Neural cell (in vitro differentiated cells): Measurements from ENCODE around the gene LDLRAD4. TPM values are rescaled to one million over a fixed set of nuclear protein-coding genes. Genes with fewer than 3 reads are reported as not detected.

Experiments
- H2AFZ ChIP-seq: fragments of 200-600, 300-800 bp; sonication (generic), shearing (Covaris generic); 2 replicates; pipeline ENCODE4 v1.6.0; 2014; ENCODE audit warnings: low read depth, mild to moderate bottlenecking, antibody characterized with exemption, low read length, moderate library complexity
- H3F3A ChIP-seq: fragments of 200-600 bp; shearing (Covaris generic); 2 replicates; pipeline ENCODE4 v1.6.1; 2016; ENCODE audit warnings: mild to moderate bottlenecking, moderate library complexity, mixed read lengths, antibody characterized with exemption, low read length; ENCODE audit not compliant: insufficient read depth, poor library complexity, severe bottlenecking
- H3K27ac ChIP-seq: fragments of 200-600, 300-800 bp; sonication (generic), shearing (Covaris generic); 2 replicates; pipeline ENCODE4 v1.5.1; 2014; ENCODE audit warnings: mild to moderate bottlenecking, low read length, moderate library complexity
- H3K27me3 ChIP-seq: fragments of 300-800, 200-600 bp; sonication (generic), shearing (Covaris generic); 2 replicates; pipeline ENCODE4 v1.6.0; 2014; ENCODE audit warnings: mild to moderate bottlenecking, low read depth, low read length, moderate library complexity; ENCODE audit not compliant: insufficient read depth
- H3K36me3 ChIP-seq: fragments of 300-800, 200-600 bp; sonication (generic), shearing (Covaris generic); 2 replicates; pipeline ENCODE4 v1.5.1; 2014; ENCODE audit warnings: mild to moderate bottlenecking, antibody characterized with exemption, low read length, moderate library complexity; ENCODE audit not compliant: insufficient read depth
- H3K4me2 ChIP-seq: fragments of 300-800, 200-600 bp; sonication (generic), shearing (Covaris generic); 2 replicates; pipeline ENCODE4 v1.6.0; 2014; ENCODE audit warnings: mild to moderate bottlenecking, low read length
- H3K4me3 ChIP-seq: fragments of 300-800, 200-600 bp; sonication (generic), shearing (Covaris generic); 2 replicates; pipeline ENCODE4 v1.5.1; 2014; ENCODE audit warnings: mild to moderate bottlenecking, low read length, moderate library complexity
- H3K79me2 ChIP-seq: fragments of 200-600 bp; shearing (Covaris generic); replicated peaks from 2 replicates; pipeline ENCODE4 v1.6.0; 2014; ENCODE audit warnings: mild to moderate bottlenecking, low read length, moderate library complexity; ENCODE audit not compliant: insufficient read depth
- H3K9ac ChIP-seq: fragments of 300-800, 200-600 bp; sonication (generic), shearing (Covaris generic); 2 replicates; pipeline ENCODE4 v1.6.1; 2016; ENCODE audit warnings: mild to moderate bottlenecking, low read length, mixed read lengths
- H3K9me2 ChIP-seq: fragments of 200-600 bp; shearing (Covaris generic); 2 replicates; pipeline ENCODE4 v1.6.1; 2016; ENCODE audit warnings: mild to moderate bottlenecking, low read length, mixed read lengths; ENCODE audit not compliant: insufficient read depth
- H3K9me3 ChIP-seq: fragments of 200-600, 300-800 bp; sonication (generic), shearing (Covaris generic); 2 replicates; pipeline ENCODE4 v1.6.1; 2016; ENCODE audit warnings: mild to moderate bottlenecking, mixed run types, low read length, moderate library complexity, mixed read lengths
- H4K20me1 ChIP-seq: fragments of 200-600 bp; shearing (Covaris generic); 2 replicates; pipeline ENCODE4 v1.6.1; 2016; ENCODE audit warnings: mild to moderate bottlenecking, mixed run types; ENCODE audit not compliant: insufficient read depth
- EP300 ChIP-seq: fragments of 450-650 bp; conservative IDR thresholded peaks from 2 replicates; pipeline ENCODE4 v1.6.1; 2014; ENCODE audit warnings: antibody characterized with exemption, mild to moderate bottlenecking, moderate library complexity; ENCODE audit not compliant: poor library complexity, severe bottlenecking
- EZH2 ChIP-seq: fragments of 200-600, 300-800 bp; shearing (Covaris generic), sonication (generic); IDR thresholded peaks from 2 replicates; pipeline ENCODE4 v1.6.1; 2014; ENCODE audit warnings: antibody characterized with exemption, low read length, borderline replicate concordance, mild to moderate bottlenecking; ENCODE audit not compliant: insufficient read depth, poor library complexity, severe bottlenecking
- MXI1 ChIP-seq: fragments of 450-650 bp; conservative IDR thresholded peaks from 2 replicates; pipeline ENCODE4 v1.6.1; 2014; ENCODE audit warnings: antibody characterized with exemption, mild to moderate bottlenecking; ENCODE audit not compliant: poor library complexity, severe bottlenecking
- POLR2AphosphoS5 ChIP-seq: IDR thresholded peaks from 2 replicates; pipeline ENCODE4 v1.6.1; 2012
- RAD21 ChIP-seq: fragments of 450-650 bp; conservative IDR thresholded peaks from 2 replicates; pipeline ENCODE4 v1.6.1; 2014; ENCODE audit warnings: antibody characterized with exemption, mild to moderate bottlenecking, moderate library complexity
- SMC3 ChIP-seq: fragments of 450-650 bp; conservative IDR thresholded peaks from 2 replicates; pipeline ENCODE4 v1.6.1; 2014; ENCODE audit warnings: antibody characterized with exemption, mild to moderate bottlenecking, moderate library complexity; ENCODE audit not compliant: poor library complexity
- TAF1 ChIP-seq: IDR thresholded peaks from 2 replicates; pipeline ENCODE4 v1.6.1; 2012; ENCODE audit warnings: low read depth
- polyA plus RNA-seq: library from polyadenylated mRNA; depleted of rRNA; stranded (reverse); fragments of >200 nt; gene quantifications from 2 replicates; pipeline ENCODE4 v1.2.3, GENCODE V29; 2014
- TF ChIP-seq, protein P1 (sequence below): fragments of 450-650 bp; IDR thresholded peaks from 2 replicates; pipeline ENCODE4 v1.5.1; 2014; ENCODE audit warnings: antibody characterized with exemption, mild to moderate bottlenecking, moderate library complexity; ENCODE audit not compliant: poor library complexity, severe bottlenecking
- TF ChIP-seq, protein P2 (sequence below): IDR thresholded peaks from 2 replicates; pipeline ENCODE4 v1.6.1; 2012; ENCODE audit warnings: borderline replicate concordance

Gene LDLRAD4
- polyA plus RNA-seq, 1 donor from 2014 or later, result 3.7 TPM

DNA sequence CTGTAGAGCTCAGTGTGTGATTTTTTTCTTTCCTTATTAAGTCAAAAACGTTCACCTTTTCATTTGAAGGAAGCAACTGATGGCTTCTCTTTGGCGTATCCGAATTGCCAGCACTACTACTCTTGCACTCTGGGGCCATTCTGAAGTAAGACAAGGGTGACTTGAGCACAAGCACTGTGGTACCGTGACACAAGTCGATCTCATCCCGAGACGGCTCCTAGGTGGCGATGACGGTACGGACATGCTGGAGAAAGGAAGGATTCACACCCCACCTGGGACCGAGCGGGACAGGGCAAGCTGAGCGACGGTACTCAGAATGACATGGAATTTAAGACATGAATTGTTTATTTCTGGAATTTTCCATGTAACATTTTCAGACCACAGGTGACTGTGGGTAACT, 36.8 kb upstream of the LDLRAD4 start:
- Histone ChIP-seq H3K27me3 (no peaks in the 10 kb centered on the region), H3K4me3 (no peak overlapping the region), H3K36me3 (no peaks in the 10 kb centered on the region), H4K20me1 (no peaks in the 10 kb centered on the region), H3K27ac (no peak overlapping the region), H2AFZ (no peak overlapping the region), H3K4me2 (no peak overlapping the region), H3K9me3 (no peaks in the 10 kb centered on the region), H3K79me2 (no peaks in the 10 kb centered on the region), H3F3A (no peaks in the 10 kb centered on the region), H3K9me2 (no peaks in the 10 kb centered on the region), H3K9ac (no peak overlapping the region)
- TF ChIP-seq TAF1, result no peak
- TF ChIP-seq, protein P1, sequence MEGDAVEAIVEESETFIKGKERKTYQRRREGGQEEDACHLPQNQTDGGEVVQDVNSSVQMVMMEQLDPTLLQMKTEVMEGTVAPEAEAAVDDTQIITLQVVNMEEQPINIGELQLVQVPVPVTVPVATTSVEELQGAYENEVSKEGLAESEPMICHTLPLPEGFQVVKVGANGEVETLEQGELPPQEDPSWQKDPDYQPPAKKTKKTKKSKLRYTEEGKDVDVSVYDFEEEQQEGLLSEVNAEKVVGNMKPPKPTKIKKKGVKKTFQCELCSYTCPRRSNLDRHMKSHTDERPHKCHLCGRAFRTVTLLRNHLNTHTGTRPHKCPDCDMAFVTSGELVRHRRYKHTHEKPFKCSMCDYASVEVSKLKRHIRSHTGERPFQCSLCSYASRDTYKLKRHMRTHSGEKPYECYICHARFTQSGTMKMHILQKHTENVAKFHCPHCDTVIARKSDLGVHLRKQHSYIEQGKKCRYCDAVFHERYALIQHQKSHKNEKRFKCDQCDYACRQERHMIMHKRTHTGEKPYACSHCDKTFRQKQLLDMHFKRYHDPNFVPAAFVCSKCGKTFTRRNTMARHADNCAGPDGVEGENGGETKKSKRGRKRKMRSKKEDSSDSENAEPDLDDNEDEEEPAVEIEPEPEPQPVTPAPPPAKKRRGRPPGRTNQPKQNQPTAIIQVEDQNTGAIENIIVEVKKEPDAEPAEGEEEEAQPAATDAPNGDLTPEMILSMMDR, result no peak

DNA sequence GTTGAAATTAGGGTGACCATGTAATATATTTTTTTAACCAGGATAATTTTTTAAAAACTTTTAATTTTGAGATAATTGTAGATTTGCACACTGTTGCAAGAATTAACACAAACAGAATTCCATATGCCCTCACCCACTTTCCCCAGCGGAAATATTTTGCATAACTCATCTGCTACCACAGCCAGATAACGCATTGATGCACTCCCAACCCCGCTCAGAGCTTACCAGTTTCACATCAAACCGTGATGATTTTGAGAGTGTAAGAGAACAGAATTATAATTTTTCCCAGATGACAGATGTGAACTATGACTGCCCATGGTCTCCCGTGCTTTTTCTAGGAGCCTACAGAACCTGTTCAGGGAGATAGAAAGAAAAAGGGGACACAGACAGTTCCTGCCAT, 35.2 kb upstream of the LDLRAD4 start:
- Histone ChIP-seq H3K9ac (no peak overlapping the region), H3K79me2 (no peaks in the 10 kb centered on the region), H3K27ac (no peak overlapping the region), H3K9me3 (no peaks in the 10 kb centered on the region), H3K36me3 (no peaks in the 10 kb centered on the region), H2AFZ (no peak overlapping the region), H3K4me2 (no peak overlapping the region), H3K4me3 (no peak overlapping the region), H3F3A (no peaks in the 10 kb centered on the region), H3K27me3 (no peaks in the 10 kb centered on the region), H4K20me1 (no peaks in the 10 kb centered on the region), H3K9me2 (no peaks in the 10 kb centered on the region)
- TF ChIP-seq EP300, result no peak
- TF ChIP-seq, protein P1, result no peak
- TF ChIP-seq SMC3, result no peak
- TF ChIP-seq, protein P2, sequence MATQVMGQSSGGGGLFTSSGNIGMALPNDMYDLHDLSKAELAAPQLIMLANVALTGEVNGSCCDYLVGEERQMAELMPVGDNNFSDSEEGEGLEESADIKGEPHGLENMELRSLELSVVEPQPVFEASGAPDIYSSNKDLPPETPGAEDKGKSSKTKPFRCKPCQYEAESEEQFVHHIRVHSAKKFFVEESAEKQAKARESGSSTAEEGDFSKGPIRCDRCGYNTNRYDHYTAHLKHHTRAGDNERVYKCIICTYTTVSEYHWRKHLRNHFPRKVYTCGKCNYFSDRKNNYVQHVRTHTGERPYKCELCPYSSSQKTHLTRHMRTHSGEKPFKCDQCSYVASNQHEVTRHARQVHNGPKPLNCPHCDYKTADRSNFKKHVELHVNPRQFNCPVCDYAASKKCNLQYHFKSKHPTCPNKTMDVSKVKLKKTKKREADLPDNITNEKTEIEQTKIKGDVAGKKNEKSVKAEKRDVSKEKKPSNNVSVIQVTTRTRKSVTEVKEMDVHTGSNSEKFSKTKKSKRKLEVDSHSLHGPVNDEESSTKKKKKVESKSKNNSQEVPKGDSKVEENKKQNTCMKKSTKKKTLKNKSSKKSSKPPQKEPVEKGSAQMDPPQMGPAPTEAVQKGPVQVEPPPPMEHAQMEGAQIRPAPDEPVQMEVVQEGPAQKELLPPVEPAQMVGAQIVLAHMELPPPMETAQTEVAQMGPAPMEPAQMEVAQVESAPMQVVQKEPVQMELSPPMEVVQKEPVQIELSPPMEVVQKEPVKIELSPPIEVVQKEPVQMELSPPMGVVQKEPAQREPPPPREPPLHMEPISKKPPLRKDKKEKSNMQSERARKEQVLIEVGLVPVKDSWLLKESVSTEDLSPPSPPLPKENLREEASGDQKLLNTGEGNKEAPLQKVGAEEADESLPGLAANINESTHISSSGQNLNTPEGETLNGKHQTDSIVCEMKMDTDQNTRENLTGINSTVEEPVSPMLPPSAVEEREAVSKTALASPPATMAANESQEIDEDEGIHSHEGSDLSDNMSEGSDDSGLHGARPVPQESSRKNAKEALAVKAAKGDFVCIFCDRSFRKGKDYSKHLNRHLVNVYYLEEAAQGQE, result no peak
- no peak for TF ChIP-seq POLR2AphosphoS5
- no peak for TF ChIP-seq TAF1

DNA sequence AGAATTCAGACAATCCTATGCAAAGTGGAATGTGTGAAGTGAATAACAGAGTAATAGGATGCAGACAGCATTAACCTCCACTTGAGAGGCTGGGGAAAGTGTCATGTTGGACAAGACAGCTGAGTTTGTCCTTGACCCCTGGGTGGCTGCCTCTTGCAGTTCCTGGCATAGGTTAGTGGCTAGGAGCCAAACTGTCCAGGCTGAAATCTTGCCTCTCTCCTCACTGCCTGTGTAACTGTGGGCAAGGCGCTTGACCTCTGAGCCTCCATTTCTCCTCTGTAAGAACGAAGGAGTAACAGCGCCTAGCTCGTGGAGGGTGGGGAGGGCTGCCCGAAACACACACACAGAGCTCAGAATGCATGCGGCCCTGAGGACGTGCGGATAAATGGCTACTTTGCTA, 34.8 kb upstream of the LDLRAD4 start:
- Histone ChIP-seq H3K79me2 (no peaks in the 10 kb centered on the region), H2AFZ (no peak overlapping the region), H3K36me3 (no peaks in the 10 kb centered on the region)
- TF ChIP-seq EP300 (no peak), POLR2AphosphoS5 (no peak), RAD21 (no peak), SMC3 (no peak), MXI1 (no peak), EZH2 (no peak), TAF1 (no peak)
- TF ChIP-seq, protein P1, result no peak

More for the DNA sequence above, 34.8 kb upstream of the LDLRAD4 start:
- Histone ChIP-seq H3K9me2 (no peaks in the 10 kb centered on the region), H3K9ac (no peak overlapping the region), H3K9me3 (no peaks in the 10 kb centered on the region), H4K20me1 (no peaks in the 10 kb centered on the region), H3K4me2 (no peak overlapping the region), H3F3A (no peaks in the 10 kb centered on the region), H3K27me3 (no peaks in the 10 kb centered on the region), H3K27ac (no peak overlapping the region), H3K4me3 (no peak overlapping the region)
